GM19468 (cell line): Measurements from ENCODE around the gene CRYBA4.
A peak's percentile ranks its signal among the peaks of the same experiment; 100 is the strongest.

Experiments
- ATAC-seq: cut with Tn5 transposase; IDR thresholded peaks from one replicate; pipeline ENCODE4 v1.9.1; 2021; ENCODE audit warnings: mild to moderate bottlenecking, moderate library complexity, moderate number of reproducible peaks; ENCODE audit not compliant: unreplicated experiment; ENCODE audit errors: extremely low read depth

The CRYBA4 gene

GRCh38 chr22:26656891-26657851 is 35.4 kb downstream of the CRYBA4 start, which contains the start of gene MIAT:
TSS of gene MIAT (plus strand) at chr22:26657588.
- peak; percentile 24 for ATAC-seq

- no peak for ATAC-seq
These were observed 36.4 kb downstream of the CRYBA4 start for GRCh38 chr22:26658161-26658560.

GRCh38 chr22:26658671-26659478 is 37.1 kb downstream of the CRYBA4 start:
- no peak for ATAC-seq

DNA sequence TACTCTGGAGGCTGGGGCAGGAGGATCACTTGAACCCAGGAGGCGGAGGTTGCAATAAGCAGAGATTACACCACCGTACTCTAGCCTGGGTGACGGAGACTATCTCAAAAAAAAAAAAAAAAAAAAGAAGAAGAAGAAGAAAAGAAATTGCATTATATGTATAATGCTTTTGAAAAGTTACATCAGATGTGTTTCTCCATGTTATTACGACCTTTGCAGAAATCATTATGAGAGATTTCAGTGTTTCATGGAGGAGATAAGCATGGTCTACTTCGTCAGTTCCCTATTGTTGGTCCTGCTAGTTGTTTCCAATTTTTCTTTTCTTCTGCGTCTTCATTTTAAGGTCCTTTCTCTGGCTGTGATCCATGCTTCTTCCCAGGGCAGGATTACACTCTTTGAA is 38.6 kb downstream of the CRYBA4 start:
- ATAC-seq = no peak

DNA sequence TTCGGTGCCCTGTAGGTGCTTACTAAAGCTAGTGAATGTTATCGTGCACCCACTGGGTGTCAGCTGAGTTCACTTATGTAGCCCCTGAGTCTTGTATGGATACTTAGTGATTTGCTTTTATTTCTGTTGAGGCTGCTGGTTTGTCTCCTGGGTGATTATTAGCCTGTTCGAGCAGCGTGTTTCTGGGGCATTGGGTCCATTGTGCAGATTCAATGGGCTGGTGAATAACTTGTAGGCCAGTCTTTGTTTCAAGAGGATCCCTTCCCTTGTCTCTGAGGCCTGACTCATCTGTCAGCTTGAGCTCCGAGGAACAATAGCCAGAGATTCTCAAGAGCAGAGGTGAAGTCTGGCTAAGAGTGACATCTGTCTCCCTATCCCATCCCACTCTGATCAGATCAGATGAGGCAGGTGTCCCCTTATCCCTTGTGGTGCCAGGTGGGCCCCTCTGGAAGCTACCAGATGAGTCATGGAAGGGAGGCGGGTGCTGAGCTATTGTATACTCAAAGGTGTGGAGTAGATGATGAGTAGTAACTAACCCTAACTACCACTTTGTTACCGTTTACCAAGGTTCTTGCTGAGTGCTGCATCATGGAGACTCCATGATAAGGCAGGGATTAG is 39.3 kb downstream of the CRYBA4 start:
- ATAC-seq = no peak

DNA sequence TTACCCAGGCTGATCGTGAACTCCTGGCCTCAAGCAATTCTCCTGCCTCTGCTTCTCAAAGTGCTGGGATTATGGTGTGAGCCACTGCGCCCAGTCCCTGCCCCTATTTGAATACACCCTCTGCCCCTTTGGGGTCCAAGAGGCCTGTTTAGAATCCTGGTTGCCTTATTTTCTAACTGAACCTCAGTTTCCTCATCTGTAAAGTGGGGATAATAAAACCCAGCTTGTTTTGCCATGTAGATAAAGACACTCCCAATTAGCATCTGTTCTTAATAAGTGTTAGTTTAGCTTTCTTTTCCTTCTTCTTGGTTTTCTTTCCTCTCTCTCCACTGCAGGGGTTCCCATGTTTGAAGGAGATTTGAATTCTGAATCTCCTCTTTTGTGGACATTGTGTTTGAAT is 40.4 kb downstream of the CRYBA4 start:
- no peak for ATAC-seq

DNA sequence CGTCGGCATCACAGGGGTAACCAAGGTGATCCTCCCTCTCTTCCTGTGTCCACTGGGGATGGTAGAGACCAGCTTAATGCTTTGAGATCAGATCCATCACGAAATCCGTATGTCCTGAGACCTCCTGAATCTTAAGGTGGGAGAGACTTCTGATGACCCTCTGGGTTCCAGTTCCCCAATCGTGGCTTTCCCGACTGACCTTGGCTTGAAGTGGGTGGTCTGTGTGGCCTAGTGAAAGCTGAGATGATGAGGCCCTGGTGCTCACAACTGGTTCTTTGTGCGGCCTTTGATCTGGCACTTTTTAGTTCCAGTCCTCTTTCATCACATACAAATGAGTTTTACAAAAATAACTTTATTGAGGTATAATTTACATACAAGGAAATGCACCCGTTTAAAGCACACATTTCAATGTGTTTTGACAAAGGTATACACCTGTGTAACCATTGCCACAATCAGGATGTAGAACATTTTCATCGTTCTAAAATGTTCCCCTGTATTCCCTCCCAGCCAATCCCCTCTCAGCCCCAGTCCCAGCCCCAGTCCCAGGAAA is 41.7 kb downstream of the CRYBA4 start:
- no peak for ATAC-seq

DNA sequence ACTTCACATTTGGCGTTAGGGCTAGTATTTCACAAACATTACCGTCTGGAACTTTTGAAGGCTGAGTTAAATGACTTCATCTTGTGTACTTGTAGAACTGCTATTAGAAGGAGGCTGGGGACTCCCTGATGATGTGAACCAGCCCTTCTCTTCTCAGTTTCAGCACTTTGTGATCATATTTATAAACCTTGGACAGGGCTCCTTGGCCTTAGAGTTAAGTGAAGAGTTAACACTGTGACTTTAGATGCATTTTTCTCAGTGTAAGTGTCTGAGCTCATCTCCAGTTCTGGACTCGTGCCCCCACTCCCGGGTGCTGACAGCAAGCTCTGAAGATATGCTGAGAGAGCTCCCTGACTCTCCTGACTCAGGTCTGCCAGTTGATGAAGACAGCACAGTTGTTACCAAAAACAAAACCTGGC is 44.1 kb downstream of the CRYBA4 start:
- no peak for ATAC-seq

- no peak for ATAC-seq
These were observed 45.4 kb downstream of the CRYBA4 start for GRCh38 chr22:26667140-26667539.

- no peak for ATAC-seq
These were observed 47.3 kb downstream of the CRYBA4 start for GRCh38 chr22:26669060-26669481.

DNA sequence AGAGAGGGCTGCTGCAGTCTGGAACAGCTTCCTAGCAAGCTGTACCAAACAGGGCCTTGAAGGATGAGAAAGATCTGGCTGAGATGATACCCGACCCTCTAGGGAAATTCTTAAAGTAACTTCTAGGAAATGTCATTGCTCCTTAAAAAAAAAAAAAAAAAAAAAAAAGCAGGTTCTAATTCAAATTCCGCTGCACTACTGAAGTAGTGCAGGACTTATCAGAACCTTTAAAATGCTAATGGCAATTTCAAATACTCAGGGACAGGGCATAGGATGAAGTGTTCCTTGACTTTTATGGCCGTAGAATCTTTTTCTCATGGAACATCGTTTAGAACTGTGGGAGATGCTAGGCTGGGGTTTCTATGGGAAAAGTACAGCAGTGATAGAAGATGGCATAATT is 48.7 kb downstream of the CRYBA4 start:
- ATAC-seq = no peak

DNA sequence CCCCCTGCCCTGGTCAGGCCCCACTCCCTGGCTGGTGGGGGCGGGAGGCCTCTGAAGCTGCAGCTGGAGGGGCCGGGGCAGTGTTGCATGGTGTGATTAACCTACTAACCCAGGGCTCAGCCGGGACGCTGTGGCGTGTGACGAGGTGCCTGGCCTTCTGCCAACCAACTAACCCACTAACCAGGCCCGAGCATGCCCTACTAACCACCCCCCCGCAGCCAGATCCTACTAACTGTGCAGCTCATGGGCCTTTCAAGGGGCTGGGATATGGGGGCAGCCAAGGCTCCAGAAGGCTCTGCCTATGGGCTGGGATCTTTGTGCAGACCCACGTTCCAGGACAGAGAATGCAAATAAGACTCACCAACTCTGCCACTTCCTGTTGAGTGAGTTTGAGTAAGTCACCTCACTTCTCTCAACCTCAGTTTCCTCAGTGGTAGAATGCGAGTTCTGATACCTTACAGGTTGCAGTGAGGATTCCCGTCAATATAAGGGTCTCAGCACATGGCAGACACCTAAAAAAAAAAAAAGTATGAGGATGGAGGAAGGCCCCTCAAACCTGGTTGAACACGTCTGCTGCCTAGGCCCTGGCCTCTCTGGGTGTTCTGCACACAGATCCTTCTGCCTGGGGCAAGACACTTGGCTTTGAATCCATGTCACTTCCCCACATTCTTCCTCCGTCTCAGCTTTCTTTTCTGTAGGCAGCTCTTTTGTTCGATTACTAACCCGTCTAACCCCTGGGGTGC is 49.7 kb downstream of the CRYBA4 start:
- no peak for ATAC-seq

DNA sequence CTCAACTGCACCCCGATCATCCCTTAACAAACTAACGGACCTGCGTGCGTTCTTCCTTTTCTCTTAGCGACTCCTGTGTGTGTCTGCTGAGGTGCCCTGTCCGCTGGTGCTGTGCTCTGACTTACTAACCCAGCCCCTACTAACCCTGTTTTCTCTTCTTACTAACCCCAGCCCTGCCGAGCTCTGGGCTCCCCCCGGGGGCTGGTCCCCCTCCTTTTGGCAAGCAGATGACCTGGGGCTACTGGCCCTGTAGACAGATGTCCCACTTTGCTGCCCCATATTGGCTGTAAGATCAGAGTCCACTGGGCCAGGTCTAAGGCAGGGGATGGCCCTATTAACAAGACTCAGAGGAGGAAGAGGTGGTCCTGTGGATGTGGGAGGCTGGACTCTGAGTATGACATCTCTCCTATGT is 50.3 kb downstream of the CRYBA4 start:
- no peak for ATAC-seq

DNA sequence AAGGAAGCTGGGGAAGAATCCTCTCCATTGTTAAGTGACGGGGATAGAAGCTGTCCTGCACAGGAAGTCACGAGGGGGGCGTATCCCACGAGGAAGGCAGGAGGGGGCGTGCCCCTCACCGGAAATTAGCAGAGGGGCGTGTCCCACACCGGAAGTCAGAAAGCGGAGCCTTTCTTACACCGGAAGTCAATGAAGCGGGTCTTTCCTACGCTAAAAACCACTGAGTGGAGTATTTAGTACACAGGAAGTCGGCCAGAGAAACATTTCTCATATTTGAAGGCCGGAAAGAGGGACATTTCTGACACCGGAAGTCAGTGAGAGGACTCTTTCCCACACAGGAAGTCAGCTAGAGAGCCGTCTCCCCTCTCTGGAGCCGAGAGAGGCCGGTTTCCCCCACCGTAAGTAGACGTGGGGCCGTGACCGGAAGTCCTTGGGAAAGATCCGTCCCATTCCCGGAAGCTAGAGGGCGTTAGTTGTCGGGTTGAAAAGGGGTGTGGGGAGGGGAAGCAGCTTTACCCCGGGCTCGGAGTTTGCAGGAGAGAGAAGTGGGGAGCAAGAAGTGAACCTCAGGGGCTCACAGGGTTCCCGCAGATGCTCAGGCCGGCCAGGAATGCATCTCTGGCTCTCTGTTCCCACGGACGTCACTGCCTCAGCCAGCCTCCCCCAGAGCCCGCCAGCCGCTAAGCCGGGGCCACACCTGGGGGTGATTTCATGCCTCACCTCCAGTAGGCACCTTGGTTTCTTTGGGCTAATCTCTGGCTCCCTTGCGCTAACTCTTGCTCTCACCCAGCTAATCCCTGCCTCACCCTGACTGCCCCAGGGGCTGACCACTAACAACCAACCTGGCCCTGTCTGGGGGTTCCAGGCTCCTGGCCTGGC is 51.1 kb downstream of the CRYBA4 start:
- ATAC-seq = peak; percentile 63

GRCh38 chr22:26673486-26673885 is 51.7 kb downstream of the CRYBA4 start:
- no peak for ATAC-seq

DNA sequence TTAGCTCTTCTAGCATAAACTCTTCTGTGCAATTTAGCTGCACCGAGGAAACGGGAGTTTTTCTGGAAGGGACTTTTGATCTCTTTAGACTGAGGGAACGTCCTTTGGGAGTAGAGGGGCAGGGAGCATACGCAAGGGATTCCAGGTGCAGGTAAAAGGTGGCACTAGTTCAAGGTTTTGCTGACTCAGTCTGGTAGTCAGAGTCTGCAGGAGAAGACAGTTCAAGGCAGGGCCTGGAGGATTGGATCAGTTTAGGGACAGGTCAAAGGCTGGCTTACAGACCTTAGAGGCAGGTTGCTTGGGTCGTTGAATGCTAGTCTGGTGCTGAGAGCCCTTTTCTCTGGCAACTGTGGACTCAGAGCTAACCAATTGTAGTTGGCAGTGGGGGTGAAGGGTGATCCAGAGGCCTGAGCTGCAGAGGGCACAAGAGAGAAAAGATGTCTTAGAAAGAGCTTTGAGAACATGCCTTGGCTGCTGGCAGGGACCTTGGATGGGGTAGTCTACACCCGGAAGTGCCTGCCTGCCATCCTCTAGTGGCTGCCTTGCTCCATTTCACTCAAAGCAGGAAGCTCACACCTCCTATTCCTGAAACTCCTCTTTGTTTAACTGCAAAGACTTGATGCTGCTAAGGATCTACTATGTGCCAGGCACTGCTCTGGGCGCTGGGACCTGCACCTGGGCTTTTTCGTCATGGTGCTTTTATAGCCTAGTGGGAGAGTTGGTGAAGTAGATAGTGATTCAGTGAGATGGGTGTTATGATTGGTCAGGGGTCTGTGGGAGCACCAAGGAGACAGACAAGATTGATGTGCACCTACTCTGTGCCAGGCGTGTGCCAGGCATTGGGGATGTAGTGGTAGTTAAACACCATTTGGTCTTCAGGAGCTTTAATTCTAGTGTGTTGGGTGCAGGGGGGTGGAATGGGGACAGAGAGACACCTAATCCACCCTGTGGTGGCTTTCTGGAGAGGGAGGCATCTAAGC is 52.7 kb downstream of the CRYBA4 start:
- no peak for ATAC-seq

DNA sequence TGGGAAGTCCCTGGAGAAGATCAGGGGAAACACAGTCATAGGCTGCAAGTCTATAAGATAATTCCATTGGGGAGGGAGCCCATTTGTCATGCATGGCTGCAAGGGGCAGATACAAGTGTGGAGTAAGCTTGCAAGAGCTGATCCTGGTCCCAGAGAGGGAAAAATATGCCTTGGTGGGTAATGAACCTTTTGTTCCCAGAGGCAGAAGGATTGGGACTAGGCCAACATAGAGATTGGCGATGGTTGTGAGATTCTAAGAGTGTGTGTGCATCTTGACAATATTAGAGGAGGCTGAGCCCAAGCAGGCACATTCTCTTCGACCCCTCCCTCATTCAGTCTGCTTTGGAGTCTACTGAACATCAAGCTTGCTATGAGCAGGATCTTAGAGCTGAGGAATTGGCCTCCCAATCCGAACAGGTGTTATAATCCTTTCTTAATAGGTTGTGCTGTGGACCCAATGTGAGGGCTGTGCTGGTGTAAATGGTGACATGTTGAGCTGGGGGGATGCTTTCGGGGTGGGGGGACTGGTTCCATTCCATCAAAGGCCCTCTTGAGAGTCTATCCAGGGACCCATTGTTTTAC is 54.0 kb downstream of the CRYBA4 start:
- no peak for ATAC-seq
